Epithelial cell of proximal tubule (primary cell): Measurements from ENCODE around the gene KLHDC7A. TPM values are rescaled to one million over a fixed set of nuclear protein-coding genes. Genes with fewer than 3 reads are reported as not detected.
A peak's percentile ranks its signal among the peaks of the same experiment; 100 is the strongest.

ENCODE experiments used
- DNase-seq: peaks from one replicate; pipeline ENCODE4 v3.0.0-alpha.2; 2011; ENCODE audit warnings: low read depth
- H3K4me3 ChIP-seq: 2 replicates; pipeline ENCODE4 v1.5.1; 2011; ENCODE audit warnings: low read depth, mild to moderate bottlenecking, low read length
- total RNA-seq: library from RNA; depleted of rRNA; stranded (reverse); fragments of >200 nt; gene quantifications from 2 replicates; pipeline ENCODE4 v1.2.3, GENCODE V29; 2015
- TF ChIP-seq, protein P1 (sequence below): conservative IDR thresholded peaks from 2 replicates; pipeline ENCODE4 v1.5.1; 2012; ENCODE audit warnings: low read depth, mild to moderate bottlenecking, low read length

Gene KLHDC7A
- total RNA-seq, 1 donor from 2014 or later: 0.98 TPM

DNA sequence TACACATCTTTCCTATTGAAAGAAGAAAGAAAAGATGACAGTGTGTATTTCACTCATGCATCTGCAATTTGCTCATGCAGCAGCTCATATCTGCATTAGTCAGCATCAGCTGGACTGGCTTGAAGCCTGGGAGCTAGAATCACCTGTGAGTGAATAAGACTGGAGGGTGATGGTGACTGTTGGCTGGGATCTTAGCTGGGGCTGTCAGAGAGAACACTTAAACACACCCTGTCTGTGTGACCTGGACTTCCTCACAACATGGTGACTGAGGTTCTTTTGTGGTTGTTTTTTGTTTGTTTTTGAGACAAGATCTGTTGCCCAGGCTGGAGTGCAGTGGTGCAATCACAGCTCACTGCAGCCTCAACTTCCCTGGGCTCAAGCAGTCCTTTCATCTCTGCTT lies 24.9 kb downstream of the KLHDC7A start:
- no peak overlapping the region for H3K4me3 ChIP-seq
- TF ChIP-seq, protein P1, sequence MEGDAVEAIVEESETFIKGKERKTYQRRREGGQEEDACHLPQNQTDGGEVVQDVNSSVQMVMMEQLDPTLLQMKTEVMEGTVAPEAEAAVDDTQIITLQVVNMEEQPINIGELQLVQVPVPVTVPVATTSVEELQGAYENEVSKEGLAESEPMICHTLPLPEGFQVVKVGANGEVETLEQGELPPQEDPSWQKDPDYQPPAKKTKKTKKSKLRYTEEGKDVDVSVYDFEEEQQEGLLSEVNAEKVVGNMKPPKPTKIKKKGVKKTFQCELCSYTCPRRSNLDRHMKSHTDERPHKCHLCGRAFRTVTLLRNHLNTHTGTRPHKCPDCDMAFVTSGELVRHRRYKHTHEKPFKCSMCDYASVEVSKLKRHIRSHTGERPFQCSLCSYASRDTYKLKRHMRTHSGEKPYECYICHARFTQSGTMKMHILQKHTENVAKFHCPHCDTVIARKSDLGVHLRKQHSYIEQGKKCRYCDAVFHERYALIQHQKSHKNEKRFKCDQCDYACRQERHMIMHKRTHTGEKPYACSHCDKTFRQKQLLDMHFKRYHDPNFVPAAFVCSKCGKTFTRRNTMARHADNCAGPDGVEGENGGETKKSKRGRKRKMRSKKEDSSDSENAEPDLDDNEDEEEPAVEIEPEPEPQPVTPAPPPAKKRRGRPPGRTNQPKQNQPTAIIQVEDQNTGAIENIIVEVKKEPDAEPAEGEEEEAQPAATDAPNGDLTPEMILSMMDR: no peak
- no peak for DNase-seq

- TF ChIP-seq, protein P1: no peak
- DNase-seq: no peak
- no peak overlapping the region for H3K4me3 ChIP-seq
These were observed 27.4 kb downstream of the KLHDC7A start for GRCh38 chr1:18508084-18508483.

GRCh38 chr1:18511149-18511873 lies 30.6 kb downstream of the KLHDC7A start:
- no peak overlapping the region for H3K4me3 ChIP-seq
- no peak for DNase-seq
- TF ChIP-seq, protein P1: peak; percentile 58

GRCh38 chr1:18511874-18512150 lies 31.1 kb downstream of the KLHDC7A start:
- no peak overlapping the region for H3K4me3 ChIP-seq
- TF ChIP-seq, protein P1: no peak

GRCh38 chr1:18512883-18513282 lies 32.2 kb downstream of the KLHDC7A start:
- no peak overlapping the region for H3K4me3 ChIP-seq
- DNase-seq: no peak
- TF ChIP-seq, protein P1: no peak

More at GRCh38 chr1:18511874-18512150, 31.1 kb downstream of the KLHDC7A start:
- DNase-seq: no peak

DNA sequence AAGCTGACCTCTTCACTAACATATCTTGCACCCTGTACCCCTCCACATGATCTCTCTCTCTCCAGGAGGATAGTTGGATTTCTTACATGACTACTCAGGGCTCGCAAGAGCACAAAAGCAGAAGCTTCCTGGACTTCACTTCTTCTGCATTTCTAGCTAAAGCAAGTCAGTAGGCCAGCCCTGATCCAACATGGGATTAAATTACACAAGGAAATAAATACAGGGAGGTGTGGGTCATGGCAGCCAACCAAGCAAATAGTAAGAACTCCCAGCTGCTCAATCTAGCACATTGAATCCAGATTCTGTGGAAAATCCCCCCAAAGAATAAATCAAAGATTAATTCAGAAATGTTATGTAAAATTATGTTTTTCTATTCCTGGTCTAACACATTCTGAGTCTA lies 33.3 kb downstream of the KLHDC7A start:
- no peak for DNase-seq
- TF ChIP-seq, protein P1: no peak
- H3K4me3 ChIP-seq: no peak overlapping the region

DNA sequence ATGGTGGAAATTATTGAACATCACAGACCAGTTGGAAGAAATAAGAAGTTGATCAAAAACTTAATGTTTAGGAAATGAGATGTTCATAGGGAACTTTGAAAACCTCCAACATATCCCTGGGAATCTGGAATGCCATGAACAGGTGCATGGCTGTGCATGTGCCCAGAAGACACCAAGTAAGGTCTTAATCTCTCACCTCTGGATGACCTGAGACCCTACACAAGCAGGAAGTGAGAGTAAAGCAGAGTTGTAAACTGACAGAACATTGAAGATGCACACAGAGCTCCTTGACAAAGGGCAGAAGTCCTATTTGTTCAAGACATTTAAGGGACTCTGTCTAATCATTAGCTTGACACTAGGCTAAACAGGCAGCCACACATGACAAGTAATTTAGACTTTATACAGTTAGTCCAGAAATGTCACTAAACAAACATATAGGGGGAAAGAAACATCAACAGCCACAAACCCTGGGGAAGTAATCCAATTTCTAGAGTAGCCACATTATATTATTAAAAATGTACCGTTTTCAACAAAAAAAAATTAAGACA lies 34.5 kb downstream of the KLHDC7A start:
- TF ChIP-seq, protein P1: no peak
- no peak overlapping the region for H3K4me3 ChIP-seq
- no peak for DNase-seq
